HepG2 (cell line): ENCODE data around the gene CDHR5. TPM values are rescaled to one million over a fixed set of nuclear protein-coding genes. Genes with fewer than 3 reads are reported as not detected.

ENCODE experiments used
- DMAP1 ChIP-seq: IDR thresholded peaks from 2 replicates; pipeline ENCODE4 v1.6.1; 2016
- DR1 ChIP-seq: sonication (generic); formaldehyde crosslinking; IDR thresholded peaks from 2 replicates; pipeline ENCODE4 v1.8.0; 2021; ENCODE audit warnings: mild to moderate bottlenecking, missing genetic modification reagents, inconsistent platforms
- FOSL2 ChIP-seq: sonication (generic); formaldehyde crosslinking; IDR thresholded peaks from 2 replicates; pipeline ENCODE4 v1.4.0; 2020; ENCODE audit warnings: missing genetic modification reagents
- FOXO1 ChIP-seq: sonication (generic); formaldehyde crosslinking; IDR thresholded peaks from 2 replicates; pipeline ENCODE4 v1.4.0; 2020; ENCODE audit warnings: missing genetic modification reagents
- HHEX ChIP-seq: IDR thresholded peaks from 2 replicates; pipeline ENCODE4 v1.6.1; 2016; ENCODE audit warnings: control low read depth
- HOXA7 ChIP-seq: sonication (generic); formaldehyde crosslinking; IDR thresholded peaks from 2 replicates; pipeline ENCODE4 v1.8.1; 2022; ENCODE audit warnings: mild to moderate bottlenecking, missing genetic modification reagents, moderate library complexity
- MEIS2 ChIP-seq: sonication (generic); formaldehyde crosslinking; IDR thresholded peaks from 2 replicates; pipeline ENCODE4 v1.9.0; 2021; ENCODE audit warnings: mild to moderate bottlenecking, missing genetic modification reagents
- NFIC ChIP-seq: IDR thresholded peaks from 2 replicates; pipeline ENCODE4 v1.6.1; 2012; ENCODE audit warnings: mild to moderate bottlenecking, low read length, inconsistent platforms
- NRL ChIP-seq: sonication (generic); formaldehyde crosslinking; IDR thresholded peaks from 2 replicates; pipeline ENCODE4 v1.5.0; 2020; ENCODE audit warnings: missing genetic modification reagents, mild to moderate bottlenecking, moderate library complexity, borderline replicate concordance
- PHB2 ChIP-seq: fragments of 450-650 bp; IDR thresholded peaks from 2 replicates; pipeline ENCODE4 v1.6.1; 2018; ENCODE audit not compliant: partially characterized antibody
- POLR2AphosphoS2 ChIP-seq: IDR thresholded peaks from 2 replicates; pipeline ENCODE4 v1.6.1; 2011; ENCODE audit warnings: low read depth, low read length, improper control_type of control experiment
- RBFOX2 ChIP-seq: fragments of 200-400 bp; formaldehyde crosslinking; IDR thresholded peaks from 2 replicates; pipeline ENCODE4 v1.6.1; 2017; ENCODE audit warnings: low read depth, mild to moderate bottlenecking, low read length
- SRSF9 ChIP-seq: fragments of 200-400 bp; formaldehyde crosslinking; IDR thresholded peaks from 2 replicates; pipeline ENCODE4 v1.6.1; 2018; ENCODE audit warnings: borderline replicate concordance, mild to moderate bottlenecking, low read depth, low read length; ENCODE audit not compliant: insufficient read depth, poor library complexity, severe bottlenecking
- STAT5B ChIP-seq: sonication (generic); formaldehyde crosslinking; IDR thresholded peaks from 2 replicates; pipeline ENCODE4 v1.4.0; 2020; ENCODE audit warnings: missing genetic modification reagents
- ZBTB42 ChIP-seq: sonication (generic); formaldehyde crosslinking; IDR thresholded peaks from 2 replicates; pipeline ENCODE4 v1.5.0; 2020; ENCODE audit warnings: mild to moderate bottlenecking, missing genetic modification reagents
- ZMYM2 ChIP-seq: sonication (generic); formaldehyde crosslinking; IDR thresholded peaks from 2 replicates; pipeline ENCODE4 v1.8.0; 2022; ENCODE audit warnings: mild to moderate bottlenecking, missing genetic modification reagents
- ZNF205 ChIP-seq: IDR thresholded peaks from 2 replicates; pipeline ENCODE4 v1.6.1; 2018; ENCODE audit warnings: missing biosample characterization, missing genetic modification reagents
- ZNF850 ChIP-seq: sonication (generic); formaldehyde crosslinking; conservative IDR thresholded peaks from 2 replicates; pipeline ENCODE4 v1.9.0; 2021; ENCODE audit warnings: mild to moderate bottlenecking, missing genetic modification reagents
- polyA plus RNA-seq, 8 experiments: library from polyadenylated mRNA; depleted of rRNA in 3 of 8; stranded (reverse) in 7 of 8; unstranded in 1 of 8; fragments of >200 nt; fragmentation: Illumina TruSeq in 4 of 8; extraction: Trizol in 4 of 8; gene quantifications; 2 replicates each; pipeline versions ENCODE4 v1.2.1 to v1.2.3, GENCODE V29; 2011 to 2016; ENCODE audit warnings: low read depth in 4 of 8, missing spikeins in 1 of 8, mixed read lengths in 1 of 8; ENCODE audit not compliant: insufficient read depth in 1 of 8
- total RNA-seq, 5 experiments: library from RNA; depleted of rRNA; stranded (reverse); fragments of >200 nt; fragmentation: Illumina TruSeq; extraction: Trizol; gene quantifications; 2 replicates each; pipeline ENCODE4 v1.2.3, GENCODE V29; 2016; ENCODE audit warnings: low read depth in 1 of 5
- TF ChIP-seq, protein P1 (sequence below): sonication (generic); formaldehyde crosslinking; IDR thresholded peaks from 2 replicates; pipeline ENCODE4 v1.4.0; 2020; ENCODE audit warnings: mild to moderate bottlenecking, low read depth, missing genetic modification reagents
- TF ChIP-seq, protein P2 (sequence below): IDR thresholded peaks from 2 replicates; pipeline ENCODE4 v1.6.1; 2018; ENCODE audit warnings: missing genetic modification reagents
- TF ChIP-seq, protein P3 (sequence below): sonication (generic); formaldehyde crosslinking; IDR thresholded peaks from 2 replicates; pipeline ENCODE4 v1.9.0; 2021; ENCODE audit warnings: missing genetic modification reagents, borderline replicate concordance
- TF ChIP-seq, protein P4 (sequence below): sonication (generic); formaldehyde crosslinking; conservative IDR thresholded peaks from 2 replicates; pipeline ENCODE4 v1.8.1; 2023; ENCODE audit warnings: missing genetic modification reagents
- TF ChIP-seq, protein P5 (sequence below): sonication (generic); formaldehyde crosslinking; IDR thresholded peaks from 2 replicates; pipeline ENCODE4 v1.5.0; 2020; ENCODE audit warnings: mild to moderate bottlenecking, low read depth, missing genetic modification reagents, borderline replicate concordance
- TF ChIP-seq, protein P6 (sequence below): sonication (generic); formaldehyde crosslinking; IDR thresholded peaks from 2 replicates; pipeline ENCODE4 v1.4.0; 2020; ENCODE audit warnings: missing genetic modification reagents; ENCODE audit errors: not compliant biosample characterization

Gene CDHR5
- total and polyA plus RNA-seq, 2 of the 13 experiments (the other 11 are each of a cell fraction or from before 2014, with no cell fraction given) = 0.46 to 0.71 TPM

DNA sequence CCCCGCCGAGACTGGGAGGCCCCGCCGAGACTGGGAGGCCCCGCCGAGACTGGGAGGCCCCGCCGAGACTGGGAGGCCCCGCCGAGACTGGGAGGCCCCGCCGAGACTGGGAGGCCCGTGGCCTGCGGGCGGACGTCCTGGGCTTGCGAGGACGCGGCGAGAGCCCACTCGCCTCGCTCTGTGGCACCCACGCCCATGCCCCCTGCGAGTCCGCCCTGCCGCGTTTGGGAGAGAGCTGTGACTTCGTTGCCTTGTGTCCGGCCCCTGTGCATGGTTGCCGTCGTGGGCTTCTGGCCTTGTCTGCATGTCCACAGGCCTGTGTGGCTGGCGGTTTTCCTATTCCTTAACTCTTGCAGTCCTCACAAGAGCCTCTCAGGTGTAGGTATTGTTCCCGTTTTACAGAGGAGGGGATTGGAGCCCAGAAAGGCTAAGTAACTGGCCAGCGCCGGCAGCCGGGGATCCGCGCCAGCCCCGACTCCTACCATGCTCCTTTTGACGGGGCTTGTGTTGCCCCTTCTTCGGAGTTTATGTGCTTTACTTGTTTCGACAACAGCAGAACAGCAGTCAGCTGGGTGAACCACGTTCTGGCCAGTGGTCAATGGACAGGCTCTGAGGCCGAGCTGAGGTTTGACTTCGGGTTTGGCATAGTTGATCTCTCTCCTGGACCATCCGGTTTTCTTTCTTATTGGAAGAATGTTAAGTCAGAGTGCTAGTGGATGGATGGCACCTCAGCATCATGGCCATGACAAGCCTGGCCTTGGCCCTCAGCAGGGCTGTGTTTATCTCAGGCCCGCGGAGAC, 47.7 kb downstream of the CDHR5 start (continued):
- TF ChIP-seq MEIS2 (0 out of 2 replicates have a peak, but pooled peaks have one; percentile 4), RBFOX2 (peak; percentile 45), ZMYM2 (CRISPR knock-in tag) (no peak), HOXA7 (no peak), POLR2AphosphoS2 (no peak), FOSL2 (no peak), ZBTB42 (CRISPR knock-in tag) (0 out of 2 replicates have a peak, but pooled peaks have one; percentile 24), NRL (CRISPR knock-in tag) (peak; percentile 66), FOXO1 (no peak), STAT5B (CRISPR knock-in tag) (no peak), SRSF9 (no peak), ZNF205 (CRISPR knock-in tag) (no peak), DR1 (CRISPR knock-in tag) (no peak), PHB2 (no peak), DMAP1 (CRISPR knock-in tag) (no peak), HHEX (CRISPR knock-in tag) (no peak), ZNF850 (CRISPR knock-in tag) (no peak), NFIC (no peak)
- TF ChIP-seq, protein P1, sequence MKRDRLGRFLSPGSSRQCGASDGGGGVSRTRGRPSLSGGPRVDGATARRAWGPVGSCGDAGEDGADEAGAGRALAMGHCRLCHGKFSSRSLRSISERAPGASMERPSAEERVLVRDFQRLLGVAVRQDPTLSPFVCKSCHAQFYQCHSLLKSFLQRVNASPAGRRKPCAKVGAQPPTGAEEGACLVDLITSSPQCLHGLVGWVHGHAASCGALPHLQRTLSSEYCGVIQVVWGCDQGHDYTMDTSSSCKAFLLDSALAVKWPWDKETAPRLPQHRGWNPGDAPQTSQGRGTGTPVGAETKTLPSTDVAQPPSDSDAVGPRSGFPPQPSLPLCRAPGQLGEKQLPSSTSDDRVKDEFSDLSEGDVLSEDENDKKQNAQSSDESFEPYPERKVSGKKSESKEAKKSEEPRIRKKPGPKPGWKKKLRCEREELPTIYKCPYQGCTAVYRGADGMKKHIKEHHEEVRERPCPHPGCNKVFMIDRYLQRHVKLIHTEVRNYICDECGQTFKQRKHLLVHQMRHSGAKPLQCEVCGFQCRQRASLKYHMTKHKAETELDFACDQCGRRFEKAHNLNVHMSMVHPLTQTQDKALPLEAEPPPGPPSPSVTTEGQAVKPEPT (CRISPR knock-in tag) = no peak
- TF ChIP-seq, protein P2, sequence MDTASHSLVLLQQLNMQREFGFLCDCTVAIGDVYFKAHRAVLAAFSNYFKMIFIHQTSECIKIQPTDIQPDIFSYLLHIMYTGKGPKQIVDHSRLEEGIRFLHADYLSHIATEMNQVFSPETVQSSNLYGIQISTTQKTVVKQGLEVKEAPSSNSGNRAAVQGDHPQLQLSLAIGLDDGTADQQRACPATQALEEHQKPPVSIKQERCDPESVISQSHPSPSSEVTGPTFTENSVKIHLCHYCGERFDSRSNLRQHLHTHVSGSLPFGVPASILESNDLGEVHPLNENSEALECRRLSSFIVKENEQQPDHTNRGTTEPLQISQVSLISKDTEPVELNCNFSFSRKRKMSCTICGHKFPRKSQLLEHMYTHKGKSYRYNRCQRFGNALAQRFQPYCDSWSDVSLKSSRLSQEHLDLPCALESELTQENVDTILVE (CRISPR knock-in tag) = no peak
- TF ChIP-seq, protein P3, sequence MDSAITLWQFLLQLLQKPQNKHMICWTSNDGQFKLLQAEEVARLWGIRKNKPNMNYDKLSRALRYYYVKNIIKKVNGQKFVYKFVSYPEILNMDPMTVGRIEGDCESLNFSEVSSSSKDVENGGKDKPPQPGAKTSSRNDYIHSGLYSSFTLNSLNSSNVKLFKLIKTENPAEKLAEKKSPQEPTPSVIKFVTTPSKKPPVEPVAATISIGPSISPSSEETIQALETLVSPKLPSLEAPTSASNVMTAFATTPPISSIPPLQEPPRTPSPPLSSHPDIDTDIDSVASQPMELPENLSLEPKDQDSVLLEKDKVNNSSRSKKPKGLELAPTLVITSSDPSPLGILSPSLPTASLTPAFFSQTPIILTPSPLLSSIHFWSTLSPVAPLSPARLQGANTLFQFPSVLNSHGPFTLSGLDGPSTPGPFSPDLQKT (CRISPR knock-in tag) = no peak
- TF ChIP-seq, protein P4, sequence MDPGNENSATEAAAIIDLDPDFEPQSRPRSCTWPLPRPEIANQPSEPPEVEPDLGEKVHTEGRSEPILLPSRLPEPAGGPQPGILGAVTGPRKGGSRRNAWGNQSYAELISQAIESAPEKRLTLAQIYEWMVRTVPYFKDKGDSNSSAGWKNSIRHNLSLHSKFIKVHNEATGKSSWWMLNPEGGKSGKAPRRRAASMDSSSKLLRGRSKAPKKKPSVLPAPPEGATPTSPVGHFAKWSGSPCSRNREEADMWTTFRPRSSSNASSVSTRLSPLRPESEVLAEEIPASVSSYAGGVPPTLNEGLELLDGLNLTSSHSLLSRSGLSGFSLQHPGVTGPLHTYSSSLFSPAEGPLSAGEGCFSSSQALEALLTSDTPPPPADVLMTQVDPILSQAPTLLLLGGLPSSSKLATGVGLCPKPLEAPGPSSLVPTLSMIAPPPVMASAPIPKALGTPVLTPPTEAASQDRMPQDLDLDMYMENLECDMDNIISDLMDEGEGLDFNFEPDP (CRISPR knock-in tag) = 0 out of 2 replicates have a peak, but pooled peaks have one; percentile 66
- TF ChIP-seq, protein P5, sequence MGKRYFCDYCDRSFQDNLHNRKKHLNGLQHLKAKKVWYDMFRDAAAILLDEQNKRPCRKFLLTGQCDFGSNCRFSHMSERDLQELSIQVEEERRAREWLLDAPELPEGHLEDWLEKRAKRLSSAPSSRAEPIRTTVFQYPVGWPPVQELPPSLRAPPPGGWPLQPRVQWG = no peak
- TF ChIP-seq, protein P6, sequence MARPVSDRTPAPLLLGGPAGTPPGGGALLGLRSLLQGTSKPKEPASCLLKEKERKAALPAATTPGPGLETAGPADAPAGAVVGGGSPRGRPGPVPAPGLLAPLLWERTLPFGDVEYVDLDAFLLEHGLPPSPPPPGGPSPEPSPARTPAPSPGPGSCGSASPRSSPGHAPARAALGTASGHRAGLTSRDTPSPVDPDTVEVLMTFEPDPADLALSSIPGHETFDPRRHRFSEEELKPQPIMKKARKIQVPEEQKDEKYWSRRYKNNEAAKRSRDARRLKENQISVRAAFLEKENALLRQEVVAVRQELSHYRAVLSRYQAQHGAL (CRISPR knock-in tag) = no peak
